ENCODE data around the gene GGT5.
A peak's percentile ranks its signal among the peaks of the same experiment; 100 is the strongest.
"Not testable (repeated sequence)": the region's sequence is repeated elsewhere in the genome, so short reads cannot be mapped to it uniquely, and the experiment has no call there.

The GGT5 gene

GRCh38 chr22:24245030-24245431, at the start of gene GGT5:
GGT5 (minus strand) TSS chr22:24245082; CDS start chr22:24244725, 357 bp downstream.
- not testable (repeated sequence) for DNase-seq

- not testable (repeated sequence) for DNase-seq
Observed at GRCh38 chr22:24292202-24292830, 47.4 kb upstream of the GGT5 start.

- DNase-seq = no peak
Observed at GRCh38 chr22:24291515-24292201, 46.8 kb upstream of the GGT5 start.

GRCh38 chr22:24290459-24290858, 45.6 kb upstream of the GGT5 start:
- DNase-seq = no peak

- no peak for DNase-seq
Observed at GRCh38 chr22:24289741-24290163, 44.9 kb upstream of the GGT5 start.

- DNase-seq = no peak
Observed at GRCh38 chr22:24289114-24289513, 44.2 kb upstream of the GGT5 start.

- DNase-seq = not testable (repeated sequence)
Observed at GRCh38 chr22:24287801-24288200, 42.9 kb upstream of the GGT5 start.

- not testable (repeated sequence) for DNase-seq
Observed at GRCh38 chr22:24287212-24287611, 42.3 kb upstream of the GGT5 start.

- no peak for DNase-seq
Observed at GRCh38 chr22:24285245-24285644, 40.4 kb upstream of the GGT5 start.

GRCh38 chr22:24284747-24285203, 39.9 kb upstream of the GGT5 start:
- no peak for DNase-seq

GRCh38 chr22:24282401-24282800, 37.5 kb upstream of the GGT5 start:
- DNase-seq = no peak

GRCh38 chr22:24280363-24280762, 35.5 kb upstream of the GGT5 start:
- not testable (repeated sequence) for DNase-seq

- not testable (repeated sequence) for DNase-seq
Observed at GRCh38 chr22:24274696-24275405, 30.0 kb upstream of the GGT5 start.

GRCh38 chr22:24273906-24274305, 29.0 kb upstream of the GGT5 start:
- not testable (repeated sequence) for DNase-seq

GRCh38 chr22:24273031-24273430, 28.1 kb upstream of the GGT5 start:
- DNase-seq = not testable (repeated sequence)

GRCh38 chr22:24271386-24271854, 26.5 kb upstream of the GGT5 start:
- DNase-seq = no peak

GRCh38 chr22:24270556-24271385, 25.9 kb upstream of the GGT5 start, which contains the start of gene SPECC1L:
SPECC1L (plus strand) TSS chr22:24270831; CDS start chr22:24302232, 31,401 bp downstream.
- peak; percentile 92 for DNase-seq

- DNase-seq = not testable (repeated sequence)
Observed at GRCh38 chr22:24266495-24266894, 21.6 kb upstream of the GGT5 start.

GRCh38 chr22:24265734-24266133, 20.9 kb upstream of the GGT5 start:
- no peak for DNase-seq

- not testable (repeated sequence) for DNase-seq
Observed at GRCh38 chr22:24264329-24264896, 19.5 kb upstream of the GGT5 start.

GRCh38 chr22:24263479-24263878, 18.6 kb upstream of the GGT5 start:
- not testable (repeated sequence) for DNase-seq

- DNase-seq = not testable (repeated sequence)
Observed at GRCh38 chr22:24262185-24262749, 17.4 kb upstream of the GGT5 start.

All from stimulated activated CD4-positive, alpha-beta T cell treated with anti-CD3 and anti-CD28 coated beads, Interleukin-12 subunit alpha, Interleukin-12 subunit beta, amount 100 ng/mL, for 4 hours (primary cell).